Fibroblast of the conjunctiva (primary cell): ENCODE measurements around the gene ABHD12B.

ENCODE experiments used
- DNase-seq: peaks from one replicate; pipeline ENCODE4 v3.0.0-alpha.2; 2010; ENCODE audit warnings: low read depth

Gene ABHD12B

GRCh38 chr14:50871914-50872732, at the start of gene ABHD12B:
ABHD12B (plus strand) TSS chr14:50872053; CDS start chr14:50872175, 122 bp downstream.
- no peak for DNase-seq

- no peak for DNase-seq
These were observed 49.3 kb upstream of the ABHD12B start for GRCh38 chr14:50822501-50823042.

GRCh38 chr14:50823051-50823761, 48.6 kb upstream of the ABHD12B start:
- no peak for DNase-seq

- DNase-seq = no peak
These were observed 47.9 kb upstream of the ABHD12B start for GRCh38 chr14:50823762-50824636.

GRCh38 chr14:50825307-50825706, 46.5 kb upstream of the ABHD12B start:
- no peak for DNase-seq

- no peak for DNase-seq
These were observed 45.2 kb upstream of the ABHD12B start for GRCh38 chr14:50826681-50827080.

GRCh38 chr14:50828721-50829488, 42.9 kb upstream of the ABHD12B start:
- DNase-seq = no peak

GRCh38 chr14:50829489-50830043, 42.3 kb upstream of the ABHD12B start:
- no peak for DNase-seq

- no peak for DNase-seq
These were observed 41.6 kb upstream of the ABHD12B start for GRCh38 chr14:50830044-50830931.

- no peak for DNase-seq
These were observed 40.7 kb upstream of the ABHD12B start, which contains the start of gene NIN for GRCh38 chr14:50830932-50831725. NIN (minus strand) TSS chr14:50831162; CDS start chr14:50822056, 9,106 bp downstream.

- no peak for DNase-seq
These were observed 40.1 kb upstream of the ABHD12B start for GRCh38 chr14:50831726-50832168.

GRCh38 chr14:50832935-50833630, 38.8 kb upstream of the ABHD12B start:
- no peak for DNase-seq

- DNase-seq = no peak
These were observed 37.0 kb upstream of the ABHD12B start for GRCh38 chr14:50834802-50835276.

- DNase-seq = no peak
These were observed 36.6 kb upstream of the ABHD12B start for GRCh38 chr14:50835280-50835679.

GRCh38 chr14:50836515-50836914, 35.3 kb upstream of the ABHD12B start:
- no peak for DNase-seq

- no peak for DNase-seq
These were observed 34.6 kb upstream of the ABHD12B start for GRCh38 chr14:50837271-50837670.

- DNase-seq = no peak
These were observed 33.9 kb upstream of the ABHD12B start for GRCh38 chr14:50837850-50838470.

- DNase-seq = no peak
These were observed 32.8 kb upstream of the ABHD12B start for GRCh38 chr14:50839048-50839447.
